Neural progenitor cell (in vitro differentiated cells): ENCODE measurements around the gene ACBD6. TPM values are rescaled to one million over a fixed set of nuclear protein-coding genes. Genes with fewer than 3 reads are reported as not detected.

Experiments used
- DNase-seq: peaks from one replicate; pipeline ENCODE4 v3.0.0-alpha.2; 2016; ENCODE audit warnings: low spot score
- H2AFZ ChIP-seq: fragments of 200-600 bp; sonication (generic); replicated peaks from 2 replicates; pipeline ENCODE4 v1.6.1; 2016; ENCODE audit warnings: antibody characterized with exemption
- H3F3A ChIP-seq: fragments of 200-600 bp; sonication (generic); 2 replicates; pipeline ENCODE4 v1.6.1; 2016; ENCODE audit warnings: antibody characterized with exemption, low read depth
- H3K27ac ChIP-seq: fragments of 200-600 bp; sonication (generic); 2 replicates; pipeline ENCODE4 v1.5.1; 2016; ENCODE audit warnings: mild to moderate bottlenecking
- H3K27me3 ChIP-seq: fragments of 200-600 bp; sonication (generic); 2 replicates; pipeline ENCODE4 v1.6.1; 2016; ENCODE audit warnings: mild to moderate bottlenecking, moderate library complexity
- H3K36me3 ChIP-seq: fragments of 200-600 bp; sonication (generic); 2 replicates; pipeline ENCODE4 v1.5.1; 2016
- H3K4me1 ChIP-seq: fragments of 200-600 bp; sonication (generic); 2 replicates; pipeline ENCODE4 v1.6.1; 2016; ENCODE audit warnings: mixed run types
- H3K4me2 ChIP-seq: fragments of 200-600 bp; sonication (generic); 2 replicates; pipeline ENCODE4 v1.6.1; 2016
- H3K4me3 ChIP-seq: fragments of 200-600 bp; sonication (generic); 2 replicates; pipeline ENCODE4 v1.5.1; 2016
- H3K79me2 ChIP-seq: fragments of 200-600 bp; sonication (generic); 2 replicates; pipeline ENCODE4 v1.6.1; 2016; ENCODE audit warnings: low read depth
- H3K9ac ChIP-seq: fragments of 200-600 bp; sonication (generic); 2 replicates; pipeline ENCODE4 v1.6.1; 2016
- H3K9me3 ChIP-seq: fragments of 200-600 bp; sonication (generic); 2 replicates; pipeline ENCODE4 v1.5.1; 2016; ENCODE audit warnings: low read depth
- H4K20me1 ChIP-seq: fragments of 200-600 bp; sonication (generic); 2 replicates; pipeline ENCODE4 v1.6.1; 2016; ENCODE audit warnings: low read depth
- H3K27ac Mint-ChIP-seq: 3 replicates; pipeline ENCODE4 v1.8.0; 2021; ENCODE audit warnings: mixed read lengths
- H3K27me3 Mint-ChIP-seq: 2 replicates; pipeline ENCODE4 v1.8.0; 2022; ENCODE audit warnings: low read depth, mild to moderate bottlenecking, inconsistent platforms, moderate library complexity, mixed read lengths; ENCODE audit not compliant: insufficient read depth
- H3K36me3 Mint-ChIP-seq: 3 replicates; pipeline ENCODE4 v1.8.0; 2021; ENCODE audit warnings: mixed read lengths
- H3K4me1 Mint-ChIP-seq: 3 replicates; pipeline ENCODE4 v1.8.0; 2021; ENCODE audit warnings: mixed read lengths
- H3K4me3 Mint-ChIP-seq: 3 replicates; pipeline ENCODE4 v1.8.0; 2021; ENCODE audit warnings: mild to moderate bottlenecking, moderate library complexity, mixed read lengths
- H3K9me3 Mint-ChIP-seq: 3 replicates; pipeline ENCODE4 v1.8.0; 2020; ENCODE audit warnings: mixed read lengths
- CTCF ChIP-seq: fragments of 200-600 bp; sonication (generic); IDR thresholded peaks from 2 replicates; pipeline ENCODE4 v1.5.1; 2017; ENCODE audit warnings: antibody characterized with exemption, mild to moderate bottlenecking
- EZH2 ChIP-seq: fragments of 200-600 bp; sonication (generic); IDR thresholded peaks from 2 replicates; pipeline ENCODE4 v1.6.1; 2017; ENCODE audit warnings: antibody characterized with exemption, mild to moderate bottlenecking, moderate library complexity
- EZH2phosphoT487 ChIP-seq: fragments of 200-600 bp; sonication (generic); IDR thresholded peaks from 2 replicates; pipeline ENCODE4 v1.6.1; 2017; ENCODE audit warnings: antibody characterized with exemption
- total RNA-seq: library from RNA; depleted of rRNA; stranded (reverse); fragments of >200 nt; gene quantifications from 2 replicates; pipeline ENCODE4 v1.2.3, GENCODE V29; 2015; ENCODE audit warnings: low replicate concordance

The ACBD6 gene
- total RNA-seq, 1 donor from 2014 or later = 36.8 TPM

- H3K36me3 ChIP-seq = no peaks in the 10 kb centered on the region
- H3K9me3 ChIP-seq = no peaks in the 10 kb centered on the region
- H3F3A ChIP-seq = peaks cover 16% of the 10 kb centered on the region
- H4K20me1 ChIP-seq = peaks cover 3% of the 10 kb centered on the region
- Mint-ChIP-seq H3K4me3 (no peak overlapping the region), H3K27me3 (peaks cover 2% of the 10 kb centered on the region), H3K27ac (no peak overlapping the region), H3K36me3 (no peaks in the 10 kb centered on the region), H3K4me1 (peaks cover 24% of the 10 kb centered on the region), H3K9me3 (peaks cover 2% of the 10 kb centered on the region)
- no peak overlapping the region for H3K4me2 ChIP-seq
- H3K4me3 ChIP-seq = no peak overlapping the region
- no peak overlapping the region for H3K9ac ChIP-seq
- peaks cover 30% of the 10 kb centered on the region for H3K4me1 ChIP-seq
- no peaks in the 10 kb centered on the region for H3K27me3 ChIP-seq
- DNase-seq = no peak
- TF ChIP-seq CTCF (no peak), EZH2phosphoT487 (no peak), EZH2 (no peak)
- no peak overlapping the region for H2AFZ ChIP-seq
- H3K79me2 ChIP-seq = peaks cover 24% of the 10 kb centered on the region
- H3K27ac ChIP-seq = no peak overlapping the region
These were observed 150.4 kb downstream of the ACBD6 start for GRCh38 chr1:180352021-180352420.

DNA sequence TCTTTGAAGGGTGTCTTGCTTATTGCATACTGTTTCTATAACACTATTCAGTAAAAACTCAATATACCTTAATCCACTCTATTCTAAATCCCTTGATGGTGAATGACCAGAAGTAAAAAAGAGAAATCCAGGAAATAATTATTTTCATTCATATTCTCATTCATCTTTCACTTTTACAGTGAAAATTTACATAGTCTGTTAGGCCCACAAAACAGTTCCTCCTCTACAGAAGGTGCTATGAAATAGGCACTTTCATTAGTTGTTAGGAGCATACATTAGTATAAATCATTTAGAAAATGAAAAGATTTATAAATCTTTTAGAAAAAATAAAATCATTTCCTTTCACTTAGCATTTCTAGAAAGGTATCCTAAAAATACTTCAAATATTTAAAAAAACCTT is 157.2 kb downstream of the ACBD6 start:
- no peaks in the 10 kb centered on the region for H4K20me1 ChIP-seq
- H3K27ac ChIP-seq = no peak overlapping the region
- H3K79me2 ChIP-seq = peaks cover 4% of the 10 kb centered on the region
- H3K36me3 ChIP-seq = no peaks in the 10 kb centered on the region
- Mint-ChIP-seq H3K27ac (no peak overlapping the region), H3K27me3 (peaks cover 2% of the 10 kb centered on the region), H3K4me1 (peaks cover 2% of the 10 kb centered on the region), H3K9me3 (no peaks in the 10 kb centered on the region), H3K4me3 (no peak overlapping the region), H3K36me3 (no peaks in the 10 kb centered on the region)
- H3K4me1 ChIP-seq = peaks cover 11% of the 10 kb centered on the region
- H3K9ac ChIP-seq = no peak overlapping the region
- no peaks in the 10 kb centered on the region for H3K27me3 ChIP-seq
- H3K4me3 ChIP-seq = no peak overlapping the region
- DNase-seq = no peak
- peaks cover 3% of the 10 kb centered on the region for H3F3A ChIP-seq
- no peaks in the 10 kb centered on the region for H3K9me3 ChIP-seq
- no peak overlapping the region for H3K4me2 ChIP-seq
- no peak for TF ChIP-seq EZH2
- no peak for TF ChIP-seq EZH2phosphoT487
- TF ChIP-seq CTCF = no peak
- H2AFZ ChIP-seq = no peak overlapping the region

DNA sequence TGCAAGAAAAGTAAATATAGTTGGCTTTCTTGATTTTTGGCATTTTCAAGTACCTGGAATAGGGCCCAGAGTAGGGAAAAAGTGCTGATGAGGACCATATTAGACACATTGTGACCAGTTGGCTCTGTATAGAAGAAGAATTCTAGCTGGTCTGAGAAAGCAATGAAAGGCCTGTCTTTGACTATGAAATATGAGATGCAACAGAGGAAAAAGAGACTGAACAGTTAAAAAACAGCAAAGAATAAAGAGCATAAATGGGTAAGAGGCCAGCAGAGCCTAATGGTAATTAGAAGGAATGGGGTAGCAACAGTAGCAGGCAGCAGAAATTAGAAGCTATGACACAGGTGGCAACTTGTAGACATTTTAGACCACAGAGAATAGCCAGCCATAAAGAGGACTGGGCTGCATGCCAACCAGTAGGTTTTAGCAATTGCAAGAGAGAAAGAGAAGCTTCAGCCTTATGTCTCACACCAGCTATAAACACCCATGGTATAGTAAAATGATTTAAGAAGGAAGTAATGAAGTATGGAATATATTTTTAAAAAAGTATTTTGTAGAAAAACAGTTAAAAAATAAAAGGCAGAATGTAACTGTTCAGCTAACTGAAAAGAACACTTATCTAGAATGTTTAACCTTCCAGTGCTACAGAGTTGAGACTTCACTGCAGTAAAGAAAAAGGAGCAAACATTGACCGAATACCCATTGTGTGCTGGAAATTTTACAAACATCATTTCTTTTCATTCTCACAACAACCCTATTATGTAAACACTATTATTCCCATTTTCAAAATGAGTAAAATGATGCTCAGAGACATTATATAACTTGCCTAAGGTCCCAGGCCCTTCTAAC is 158.2 kb downstream of the ACBD6 start:
- Mint-ChIP-seq H3K36me3 (no peaks in the 10 kb centered on the region), H3K27me3 (peaks cover 2% of the 10 kb centered on the region), H3K9me3 (no peaks in the 10 kb centered on the region), H3K4me3 (no peak overlapping the region), H3K27ac (no peak overlapping the region), H3K4me1 (peaks cover 2% of the 10 kb centered on the region)
- no peak for DNase-seq
- Histone ChIP-seq H3K9me3 (no peaks in the 10 kb centered on the region), H4K20me1 (no peaks in the 10 kb centered on the region), H3F3A (peaks cover 7% of the 10 kb centered on the region), H3K27me3 (no peaks in the 10 kb centered on the region), H3K4me3 (no peak overlapping the region), H3K9ac (no peak overlapping the region), H3K27ac (no peak overlapping the region), H3K4me1 (peaks cover 16% of the 10 kb centered on the region), H3K4me2 (no peak overlapping the region), H3K79me2 (peaks cover 10% of the 10 kb centered on the region), H2AFZ (no peak overlapping the region), H3K36me3 (no peaks in the 10 kb centered on the region)
- TF ChIP-seq EZH2phosphoT487 (no peak), EZH2 (no peak), CTCF (no peak)
